Activated naive CD8-positive, alpha-beta T cell treated with anti-CD3 and anti-CD28 coated beads for 36 hours (primary cell): Measurements from ENCODE around the gene USP6NL. TPM values are rescaled to one million over a fixed set of nuclear protein-coding genes. Genes with fewer than 3 reads are reported as not detected.

ENCODE experiments used
- DNase-seq: peaks from one replicate; pipeline ENCODE4 v3.0.0; 2021
- H3K27ac Mint-ChIP-seq: one replicate; pipeline ENCODE4 v1.8.0; 2022; ENCODE audit warnings: mild to moderate bottlenecking, moderate library complexity, mixed read lengths
- H3K27me3 Mint-ChIP-seq: one replicate; pipeline ENCODE4 v1.8.0; 2022; ENCODE audit warnings: mild to moderate bottlenecking, mixed read lengths
- H3K36me3 Mint-ChIP-seq: one replicate; pipeline ENCODE4 v1.8.0; 2021; ENCODE audit warnings: mild to moderate bottlenecking, mixed read lengths
- H3K4me1 Mint-ChIP-seq: one replicate; pipeline ENCODE4 v1.8.0; 2021; ENCODE audit warnings: mixed read lengths
- H3K4me3 Mint-ChIP-seq: one replicate; pipeline ENCODE4 v1.8.0; 2022; ENCODE audit warnings: mild to moderate bottlenecking, moderate library complexity, mixed read lengths
- H3K9me3 Mint-ChIP-seq: one replicate; pipeline ENCODE4 v1.8.0; 2022; ENCODE audit warnings: mixed read lengths
- total RNA-seq, 2 experiments: library from RNA; stranded (reverse); gene quantifications; one replicate each; pipeline ENCODE4 v1.2.3, GENCODE V29; 2021

USP6NL gene
- total RNA-seq, 2 experiments from 2014 or later = 5.5 to 5.6 TPM

GRCh38 chr10:11608159-11609013 is 3.1 kb downstream of the USP6NL start:
- peaks cover 68% of the 10 kb centered on the region for H3K4me1 Mint-ChIP-seq

GRCh38 chr10:11605807-11606408 is 5.5 kb downstream of the USP6NL start:
- DNase-seq = no peak
- Mint-ChIP-seq H3K9me3 (peaks cover 1% of the 10 kb centered on the region), H3K4me3 (no peak overlapping the region), H3K27me3 (no peaks in the 10 kb centered on the region), H3K27ac (no peak overlapping the region), H3K4me1 (peaks cover 70% of the 10 kb centered on the region), H3K36me3 (peaks cover 2% of the 10 kb centered on the region)

More at GRCh38 chr10:11608159-11609013, 3.1 kb downstream of the USP6NL start:
- Mint-ChIP-seq H3K9me3 (peaks cover 1% of the 10 kb centered on the region), H3K27ac (no peak overlapping the region), H3K4me3 (no peak overlapping the region), H3K36me3 (no peaks in the 10 kb centered on the region), H3K27me3 (peaks cover 3% of the 10 kb centered on the region)
- no peak for DNase-seq

GRCh38 chr10:11604865-11605650 is 6.4 kb downstream of the USP6NL start:
- Mint-ChIP-seq H3K27ac (peak overlapping the region; percentile 20), H3K27me3 (no peaks in the 10 kb centered on the region), H3K4me3 (peak overlapping the region; percentile 37), H3K9me3 (peaks cover 1% of the 10 kb centered on the region), H3K4me1 (peaks cover 65% of the 10 kb centered on the region), H3K36me3 (peaks cover 4% of the 10 kb centered on the region)
- DNase-seq = no peak

GRCh38 chr10:11603741-11604140 is 7.7 kb downstream of the USP6NL start:
- H3K36me3 Mint-ChIP-seq = peaks cover 4% of the 10 kb centered on the region
- H3K27me3 Mint-ChIP-seq = no peaks in the 10 kb centered on the region
- no peak for DNase-seq
- H3K4me3 Mint-ChIP-seq = no peak overlapping the region
- H3K27ac Mint-ChIP-seq = no peak overlapping the region
- H3K9me3 Mint-ChIP-seq = peaks cover 1% of the 10 kb centered on the region
- H3K4me1 Mint-ChIP-seq = peaks cover 62% of the 10 kb centered on the region

- H3K36me3 Mint-ChIP-seq = peaks cover 4% of the 10 kb centered on the region
- no peak overlapping the region for H3K27ac Mint-ChIP-seq
- peaks cover 57% of the 10 kb centered on the region for H3K4me1 Mint-ChIP-seq
- no peaks in the 10 kb centered on the region for H3K27me3 Mint-ChIP-seq
- peaks cover 1% of the 10 kb centered on the region for H3K9me3 Mint-ChIP-seq
- H3K4me3 Mint-ChIP-seq = no peak overlapping the region
- no peak for DNase-seq
Measured at GRCh38 chr10:11602919-11603523, 8.4 kb downstream of the USP6NL start.

GRCh38 chr10:11602358-11602757 is 9.1 kb downstream of the USP6NL start:
- Mint-ChIP-seq H3K4me1 (peaks cover 53% of the 10 kb centered on the region), H3K4me3 (no peak overlapping the region), H3K27me3 (no peaks in the 10 kb centered on the region), H3K9me3 (peaks cover 1% of the 10 kb centered on the region), H3K36me3 (peaks cover 4% of the 10 kb centered on the region), H3K27ac (no peak overlapping the region)
- no peak for DNase-seq

- no peaks in the 10 kb centered on the region for H3K27me3 Mint-ChIP-seq
- H3K4me3 Mint-ChIP-seq = no peak overlapping the region
- peaks cover 4% of the 10 kb centered on the region for H3K36me3 Mint-ChIP-seq
- no peak overlapping the region for H3K27ac Mint-ChIP-seq
- H3K9me3 Mint-ChIP-seq = peaks cover 1% of the 10 kb centered on the region
- H3K4me1 Mint-ChIP-seq = peaks cover 51% of the 10 kb centered on the region
- no peak for DNase-seq
Measured at GRCh38 chr10:11601670-11602069, 9.8 kb downstream of the USP6NL start.

- Mint-ChIP-seq H3K27ac (no peak overlapping the region), H3K36me3 (peaks cover 7% of the 10 kb centered on the region), H3K4me1 (peaks cover 45% of the 10 kb centered on the region), H3K4me3 (no peak overlapping the region), H3K27me3 (no peaks in the 10 kb centered on the region), H3K9me3 (no peaks in the 10 kb centered on the region)
- DNase-seq = no peak
Measured at GRCh38 chr10:11600280-11600679, 11.2 kb downstream of the USP6NL start.

GRCh38 chr10:11598712-11599397 is 12.6 kb downstream of the USP6NL start:
- H3K36me3 Mint-ChIP-seq = peaks cover 7% of the 10 kb centered on the region
- no peak overlapping the region for H3K27ac Mint-ChIP-seq

GRCh38 chr10:11597470-11597869 is 14.0 kb downstream of the USP6NL start:
- no peak overlapping the region for H3K4me3 Mint-ChIP-seq
- peaks cover 25% of the 10 kb centered on the region for H3K4me1 Mint-ChIP-seq
- no peaks in the 10 kb centered on the region for H3K9me3 Mint-ChIP-seq
- no peak overlapping the region for H3K27ac Mint-ChIP-seq
- H3K27me3 Mint-ChIP-seq = no peaks in the 10 kb centered on the region
- no peak for DNase-seq
- H3K36me3 Mint-ChIP-seq = peaks cover 7% of the 10 kb centered on the region

More at GRCh38 chr10:11598712-11599397, 12.6 kb downstream of the USP6NL start:
- DNase-seq = no peak
- Mint-ChIP-seq H3K4me3 (no peak overlapping the region), H3K9me3 (no peaks in the 10 kb centered on the region), H3K4me1 (peaks cover 36% of the 10 kb centered on the region), H3K27me3 (no peaks in the 10 kb centered on the region)

- Mint-ChIP-seq H3K36me3 (peaks cover 5% of the 10 kb centered on the region), H3K4me3 (no peak overlapping the region), H3K9me3 (no peaks in the 10 kb centered on the region), H3K27me3 (no peaks in the 10 kb centered on the region), H3K27ac (no peak overlapping the region), H3K4me1 (peaks cover 19% of the 10 kb centered on the region)
- DNase-seq = no peak
Measured at GRCh38 chr10:11595395-11595692, 16.1 kb downstream of the USP6NL start.

GRCh38 chr10:11594589-11595394 is 16.7 kb downstream of the USP6NL start:
- Mint-ChIP-seq H3K27me3 (no peaks in the 10 kb centered on the region), H3K4me3 (no peak overlapping the region), H3K27ac (no peak overlapping the region), H3K9me3 (no peaks in the 10 kb centered on the region), H3K4me1 (peaks cover 15% of the 10 kb centered on the region), H3K36me3 (peaks cover 2% of the 10 kb centered on the region)
- no peak for DNase-seq

GRCh38 chr10:11593612-11594011 is 17.8 kb downstream of the USP6NL start:
- Mint-ChIP-seq H3K27ac (no peak overlapping the region), H3K9me3 (no peaks in the 10 kb centered on the region), H3K4me3 (no peak overlapping the region), H3K4me1 (peaks cover 11% of the 10 kb centered on the region), H3K27me3 (no peaks in the 10 kb centered on the region), H3K36me3 (peaks cover 2% of the 10 kb centered on the region)
- DNase-seq = no peak

- Mint-ChIP-seq H3K27ac (no peak overlapping the region), H3K36me3 (peaks cover 3% of the 10 kb centered on the region), H3K27me3 (no peaks in the 10 kb centered on the region), H3K4me1 (peaks cover 14% of the 10 kb centered on the region), H3K4me3 (no peak overlapping the region), H3K9me3 (peaks cover 3% of the 10 kb centered on the region)
- no peak for DNase-seq
Measured at GRCh38 chr10:11589738-11590137, 21.7 kb downstream of the USP6NL start.
